ENCODE results near the gene ZMIZ2.
A peak's percentile ranks its signal among the peaks of the same experiment; 100 is the strongest.
"Not testable (repeated sequence)": the region's sequence is repeated elsewhere in the genome, so short reads cannot be mapped to it uniquely, and the experiment has no call there.

Gene ZMIZ2

GRCh38 chr7:44748045-44748947, at the start of gene ZMIZ2:
Gene ZMIZ2 (plus strand): TSS chr7:44748847. CDS start chr7:44756250, 7,403 bp downstream.
- peak; percentile 87 for DNase-seq (ENCODE audit: low read depth)

- DNase-seq (ENCODE audit: low read depth) = not testable (repeated sequence)
Observed at GRCh38 chr7:44699598-44699997, 49.0 kb upstream of the ZMIZ2 start.

- DNase-seq (ENCODE audit: low read depth) = no peak
Observed at GRCh38 chr7:44700322-44700721, 48.3 kb upstream of the ZMIZ2 start.

DNA sequence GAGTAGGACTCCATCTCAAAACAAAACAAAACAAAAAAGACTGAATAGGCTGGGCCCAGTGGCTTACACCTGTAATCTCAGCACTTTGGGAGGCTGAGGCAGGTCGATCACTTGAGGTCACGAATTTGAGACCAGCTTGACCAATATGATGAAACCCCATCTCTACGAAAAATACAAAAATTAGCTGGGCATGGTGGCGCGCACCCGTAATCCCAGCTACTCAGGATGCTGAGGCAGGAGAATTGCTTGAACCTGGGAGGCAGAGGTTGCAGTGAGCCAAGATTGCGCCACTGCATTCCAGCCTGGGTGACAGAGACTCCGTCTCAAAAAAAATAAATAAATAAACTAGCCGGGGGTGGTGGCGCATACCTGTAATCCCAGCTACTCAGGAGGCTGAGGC, 45.3 kb upstream of the ZMIZ2 start:
- DNase-seq (ENCODE audit: low read depth) = not testable (repeated sequence)

- DNase-seq (ENCODE audit: low read depth) = no peak
Observed at GRCh38 chr7:44703921-44704320, 44.7 kb upstream of the ZMIZ2 start.

- DNase-seq (ENCODE audit: low read depth) = no peak
Observed at GRCh38 chr7:44705434-44705833, 43.2 kb upstream of the ZMIZ2 start.

- no peak for DNase-seq (ENCODE audit: low read depth)
Observed at GRCh38 chr7:44706788-44707557, 41.7 kb upstream of the ZMIZ2 start.

DNA sequence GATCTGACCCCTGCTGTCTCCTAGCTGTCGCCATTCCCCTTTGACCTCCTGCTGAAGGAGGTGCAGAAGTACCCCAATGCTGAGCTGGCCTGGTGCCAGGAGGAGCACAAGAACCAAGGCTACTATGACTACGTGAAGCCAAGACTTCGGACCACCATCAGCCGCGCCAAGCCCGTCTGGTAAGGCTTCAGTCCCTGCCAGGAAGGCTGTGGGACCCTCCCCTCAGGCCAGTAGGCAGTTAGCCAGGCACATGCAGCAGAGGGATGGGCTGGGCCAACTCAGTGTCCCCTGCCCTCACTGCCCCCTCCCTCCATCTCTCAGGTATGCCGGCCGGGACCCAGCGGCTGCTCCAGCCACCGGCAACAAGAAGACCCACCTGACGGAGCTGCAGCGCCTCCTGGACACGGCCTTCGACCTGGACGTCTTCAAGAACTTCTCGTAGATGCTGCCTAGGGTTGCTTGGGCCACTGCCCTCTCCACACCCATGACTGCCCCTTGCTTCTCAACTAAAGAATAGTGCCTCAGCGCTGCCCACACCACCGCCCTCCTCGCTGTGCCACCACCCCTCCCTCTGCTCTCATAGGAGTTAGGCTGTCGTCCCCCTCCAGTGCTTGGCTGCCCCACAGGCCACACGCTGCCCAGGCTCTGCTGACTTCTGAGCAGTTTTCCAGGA, 41.0 kb upstream of the ZMIZ2 start:
- no peak for DNase-seq (ENCODE audit: low read depth)

DNA sequence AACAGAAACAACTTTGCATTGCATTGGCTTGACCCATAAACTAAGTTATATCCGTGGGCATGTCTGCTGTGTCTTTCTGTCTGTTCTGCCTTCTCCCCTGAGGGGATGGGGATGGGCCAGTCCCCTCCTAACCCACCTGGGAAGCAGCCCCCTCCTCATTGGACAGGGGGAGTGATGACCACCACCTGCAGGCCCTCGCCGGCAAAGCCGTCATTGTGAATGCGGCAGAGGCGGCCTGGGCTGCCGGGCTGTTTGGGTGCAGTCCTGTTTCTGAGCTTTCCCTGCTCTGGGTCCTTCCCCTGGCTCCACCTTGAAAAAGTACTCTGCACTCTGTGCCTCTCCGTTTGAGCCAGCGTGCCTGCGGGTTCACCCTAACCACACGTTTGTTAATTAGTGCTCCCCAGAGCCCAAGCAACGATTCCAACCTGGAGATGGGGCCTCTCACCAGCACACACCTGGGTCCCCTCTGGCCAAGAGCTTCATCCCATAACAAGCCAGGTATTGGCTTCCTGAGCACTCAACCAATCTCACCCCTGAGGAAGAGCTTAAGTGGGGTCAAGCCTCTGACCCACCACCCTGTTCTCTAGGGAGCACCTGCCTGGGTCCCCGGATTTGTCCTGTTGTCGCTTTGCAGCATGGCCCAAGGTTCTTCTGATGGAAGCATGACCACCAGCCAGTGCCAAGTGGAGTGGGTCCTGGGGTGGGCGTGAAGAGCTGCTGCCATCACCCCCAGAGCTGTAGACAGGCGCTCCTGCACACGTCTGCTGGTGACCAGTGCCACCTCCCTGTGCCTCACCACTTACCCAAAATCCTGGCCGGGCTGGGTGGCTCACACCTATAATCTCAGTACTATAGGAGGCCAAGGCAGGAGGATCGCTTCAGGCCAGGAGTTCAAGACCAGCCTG, 39.4 kb upstream of the ZMIZ2 start:
- DNase-seq (ENCODE audit: low read depth) = no peak

DNA sequence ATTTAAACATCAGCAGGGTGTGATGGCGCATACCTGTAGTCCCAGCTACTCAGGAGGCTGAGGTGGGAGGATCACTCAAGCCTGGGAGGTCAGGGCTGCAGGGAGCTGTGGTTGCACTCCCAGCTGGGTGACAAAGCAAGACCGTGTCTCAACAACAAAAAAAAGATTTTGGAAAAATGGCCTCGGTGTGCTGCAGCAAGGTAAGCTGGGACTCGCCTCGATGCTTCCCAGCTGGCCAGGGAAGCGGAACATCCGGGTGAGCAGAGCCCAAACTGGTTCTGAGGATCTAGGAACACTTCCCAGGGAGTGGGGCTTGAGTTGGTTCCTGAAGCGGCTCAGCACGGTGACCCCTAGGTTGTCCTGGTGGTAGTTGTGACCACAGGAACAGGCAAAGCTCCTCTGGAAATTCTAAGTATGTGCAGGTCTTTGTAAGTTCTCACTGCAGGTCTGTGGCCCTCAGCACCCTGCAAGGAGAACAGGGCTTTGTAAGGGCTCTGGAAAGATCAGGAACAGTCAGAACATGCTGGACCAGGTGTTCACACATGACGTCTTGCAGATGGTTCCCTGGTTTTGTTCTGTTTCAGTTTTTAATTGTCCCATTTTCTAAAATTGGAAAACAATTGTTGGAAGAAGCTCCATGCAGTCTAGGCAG, 38.6 kb upstream of the ZMIZ2 start:
- no peak for DNase-seq (ENCODE audit: low read depth)

GRCh38 chr7:44711528-44711927, 37.1 kb upstream of the ZMIZ2 start:
- DNase-seq (ENCODE audit: low read depth) = no peak

GRCh38 chr7:44712012-44712411, 36.6 kb upstream of the ZMIZ2 start:
- DNase-seq (ENCODE audit: low read depth) = no peak

GRCh38 chr7:44713141-44713540, 35.5 kb upstream of the ZMIZ2 start:
- no peak for DNase-seq (ENCODE audit: low read depth)

DNA sequence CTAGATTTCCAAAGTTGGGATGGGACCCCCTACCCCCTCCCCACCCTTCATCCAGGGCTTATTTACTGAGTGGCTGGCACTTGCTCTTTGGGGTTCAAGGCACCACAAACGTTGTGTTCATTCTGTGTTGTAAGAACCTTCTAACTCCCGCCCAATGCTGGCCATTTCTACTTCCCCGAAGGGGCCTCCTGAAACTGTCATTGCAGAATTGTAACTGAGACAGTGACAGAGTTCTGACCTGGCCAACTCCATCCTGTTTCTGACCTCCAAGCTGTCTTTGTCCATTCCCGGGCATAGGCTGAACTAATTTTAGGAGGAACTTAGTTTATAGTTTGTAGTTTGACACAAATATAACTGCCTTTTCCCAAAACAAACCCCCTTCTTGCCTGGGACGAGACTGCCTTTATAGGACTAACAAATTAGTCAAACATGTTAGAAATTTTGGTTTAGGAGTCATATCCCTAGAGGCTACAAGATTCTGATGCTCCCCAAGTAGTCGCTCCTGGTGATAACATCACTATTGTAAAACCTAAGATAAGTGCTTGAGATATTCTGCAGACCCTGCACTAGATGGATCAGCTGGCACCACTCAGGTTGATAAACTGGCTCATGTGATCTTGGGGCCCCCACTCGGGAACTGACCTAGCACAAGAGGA, 34.8 kb upstream of the ZMIZ2 start:
- no peak for DNase-seq (ENCODE audit: low read depth)

DNA sequence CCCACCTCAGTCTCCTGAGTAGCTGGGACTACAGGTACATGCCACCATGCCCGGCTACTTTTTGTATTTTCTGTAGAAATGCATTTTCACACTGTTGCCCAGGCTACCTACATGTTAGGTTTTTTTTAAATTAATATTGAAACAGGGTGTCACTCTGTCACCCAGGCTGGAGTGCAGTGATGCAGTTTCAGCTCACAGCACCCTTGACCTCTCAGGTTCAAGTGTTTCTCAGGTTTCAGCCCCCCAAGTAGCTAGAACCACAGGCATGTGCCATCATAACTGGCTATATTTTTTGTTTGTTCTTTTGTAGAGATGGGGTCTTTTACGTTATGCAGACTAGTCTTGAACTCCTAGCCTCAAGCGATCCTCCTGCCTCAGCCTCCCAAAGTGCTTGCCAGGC, 32.4 kb upstream of the ZMIZ2 start:
- DNase-seq (ENCODE audit: low read depth) = no peak

- DNase-seq (ENCODE audit: low read depth) = no peak
Observed at GRCh38 chr7:44720301-44720700, 28.3 kb upstream of the ZMIZ2 start.

DNA sequence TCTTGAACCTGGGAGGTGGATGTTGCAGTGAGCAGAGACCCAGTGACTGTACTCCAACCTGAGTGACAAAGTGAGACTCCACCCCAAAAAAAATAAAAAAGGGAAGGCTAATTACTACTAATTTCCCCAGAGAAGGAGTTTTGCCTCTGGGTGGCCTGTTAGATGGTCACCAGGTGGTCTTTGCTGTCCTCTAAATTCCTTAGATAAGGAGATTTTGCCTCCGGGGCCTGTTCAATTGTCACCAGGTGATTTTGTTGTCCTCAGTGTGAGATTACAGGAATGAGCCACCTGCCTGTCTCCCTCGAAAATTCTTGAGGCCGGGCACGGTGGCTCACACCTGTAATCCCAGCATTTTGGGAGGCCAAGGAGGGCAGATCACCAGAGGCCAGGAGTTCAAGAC, 24.4 kb upstream of the ZMIZ2 start:
- no peak for DNase-seq (ENCODE audit: low read depth)

DNA sequence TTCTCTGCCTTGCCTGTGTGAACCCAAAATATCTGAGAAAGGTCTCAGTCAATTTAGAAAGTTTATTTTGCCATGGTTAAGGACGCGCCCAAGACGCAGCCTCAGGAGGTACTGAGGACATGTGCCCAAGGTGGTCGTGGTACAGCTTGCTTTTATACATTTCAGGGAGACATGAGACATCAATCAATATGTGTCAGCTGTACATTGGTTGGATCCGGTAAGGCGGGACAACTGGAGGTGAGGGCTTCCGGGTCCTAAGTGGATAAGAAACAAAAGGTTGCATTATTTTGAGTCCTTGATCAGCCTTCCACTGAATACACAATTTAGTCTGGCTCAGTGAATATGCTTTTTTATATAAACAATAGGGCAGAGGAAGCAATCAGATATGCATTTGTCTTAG, 22.4 kb upstream of the ZMIZ2 start:
- not testable (repeated sequence) for DNase-seq (ENCODE audit: low read depth)

GRCh38 chr7:44727158-44727936, 21.3 kb upstream of the ZMIZ2 start:
- DNase-seq (ENCODE audit: low read depth) = no peak

DNA sequence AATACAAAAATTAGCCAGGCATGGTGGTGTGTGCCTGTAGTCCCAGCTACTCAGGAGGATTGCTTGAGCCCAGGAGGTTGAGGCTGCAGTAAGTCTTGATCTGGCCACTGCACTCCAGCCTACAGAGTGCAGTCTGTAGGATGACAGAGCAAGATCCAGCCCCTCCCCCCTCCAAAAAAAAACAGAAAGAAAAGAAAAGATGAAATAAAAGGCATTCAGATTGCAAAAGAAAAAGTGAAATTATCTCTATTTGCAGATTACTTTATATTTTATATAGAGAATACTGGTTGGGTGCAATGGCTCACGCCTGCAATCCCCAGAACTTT, 20.7 kb upstream of the ZMIZ2 start:
- DNase-seq (ENCODE audit: low read depth) = no peak

Measured in stimulated activated CD8-positive, alpha-beta memory T cell treated with anti-CD3 and anti-CD28 coated beads, Interleukin-12 subunit alpha, Interleukin-12 subunit beta, amount 100 ng/mL, for 4 hours (primary cell).